Measurements from ENCODE around the gene CTDP1.
"Not testable (repeated sequence)": the region's sequence is repeated elsewhere in the genome, so short reads cannot be mapped to it uniquely, and the experiment has no call there.

CTDP1 gene

DNA sequence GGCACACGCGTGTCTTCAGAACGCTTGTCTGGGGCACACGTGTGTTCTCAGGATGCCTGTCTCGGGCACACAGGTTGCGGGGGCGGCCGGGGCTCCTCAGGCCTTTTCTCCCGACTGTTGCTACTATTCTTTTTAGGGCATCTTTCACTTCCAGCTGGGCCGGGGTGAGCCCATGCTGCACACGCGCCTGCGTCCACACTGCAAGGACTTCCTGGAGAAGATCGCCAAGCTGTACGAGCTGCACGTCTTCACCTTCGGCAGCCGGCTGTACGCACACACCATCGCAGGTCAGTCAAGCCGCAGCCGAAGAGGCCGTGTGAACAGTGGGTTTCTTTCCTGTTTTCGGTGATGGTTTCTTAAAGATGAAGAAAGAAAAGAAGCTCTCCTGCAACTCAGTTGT, 25.0 kb downstream of the CTDP1 start:
- DNase-seq = no peak

DNA sequence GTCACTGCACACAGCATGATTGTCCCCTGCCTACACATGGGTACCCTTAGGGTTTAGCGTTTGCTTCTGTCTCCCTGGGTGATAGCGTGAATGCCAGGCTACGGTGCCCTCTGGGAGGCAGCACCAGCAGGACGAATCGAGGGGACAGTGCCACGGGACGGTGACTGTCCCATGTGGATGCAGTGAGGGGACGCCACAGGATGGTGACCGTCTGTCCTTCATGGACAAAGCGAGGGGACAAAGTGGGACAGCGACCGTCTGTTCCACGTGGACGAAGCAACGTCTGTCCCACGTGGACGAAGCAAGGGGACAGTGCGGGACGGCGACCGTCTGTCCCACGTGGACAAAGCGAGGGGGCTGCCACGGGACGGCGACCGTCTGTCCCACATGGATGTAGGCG, 25.7 kb downstream of the CTDP1 start:
- no peak for DNase-seq

- no peak for DNase-seq
Observed at GRCh38 chr18:79706006-79706405, 26.4 kb downstream of the CTDP1 start.

DNA sequence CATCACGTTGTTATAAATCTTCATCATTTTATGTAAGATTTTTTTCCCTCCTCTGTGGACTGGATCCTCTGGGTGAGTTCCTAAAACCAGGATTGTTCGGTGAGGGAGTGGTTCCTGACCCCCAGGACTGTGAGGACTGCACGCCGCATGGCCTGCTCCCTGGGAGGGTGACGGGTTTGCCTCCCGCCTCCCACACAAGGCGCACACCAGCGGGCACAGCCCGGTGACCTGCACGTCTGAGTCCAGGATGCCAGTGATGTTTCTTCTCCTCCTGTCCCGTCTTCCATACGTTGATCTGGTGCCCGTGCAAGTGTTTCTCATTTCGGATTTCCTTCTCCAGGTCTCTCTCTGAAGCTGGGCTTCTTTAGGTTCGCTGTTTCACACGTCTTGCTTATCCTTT, 27.1 kb downstream of the CTDP1 start:
- no peak for DNase-seq

DNA sequence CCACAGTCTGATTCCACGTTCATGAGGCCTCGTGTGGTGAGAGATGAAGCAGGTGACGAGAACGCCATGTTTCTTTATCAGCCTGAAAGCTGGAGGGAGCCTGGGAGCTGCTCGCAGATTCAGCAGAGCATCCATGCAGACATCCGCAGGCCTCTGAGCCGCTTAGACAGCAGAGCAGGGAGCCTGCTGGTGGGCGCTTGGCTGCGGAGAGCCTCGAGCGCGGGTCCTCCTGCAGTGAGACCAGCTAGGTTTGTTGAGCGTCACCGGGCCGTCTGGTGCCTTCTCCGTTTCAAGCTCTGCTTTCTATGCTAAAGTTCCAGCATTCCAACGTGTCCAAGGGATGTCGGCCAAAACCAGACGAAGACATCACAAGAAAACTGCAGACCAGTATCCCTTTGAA, 27.6 kb downstream of the CTDP1 start:
- DNase-seq = no peak

- DNase-seq = no peak
Observed at GRCh38 chr18:79707671-79708070, 28.1 kb downstream of the CTDP1 start.

GRCh38 chr18:79708412-79708811, 28.8 kb downstream of the CTDP1 start:
- no peak for DNase-seq

DNA sequence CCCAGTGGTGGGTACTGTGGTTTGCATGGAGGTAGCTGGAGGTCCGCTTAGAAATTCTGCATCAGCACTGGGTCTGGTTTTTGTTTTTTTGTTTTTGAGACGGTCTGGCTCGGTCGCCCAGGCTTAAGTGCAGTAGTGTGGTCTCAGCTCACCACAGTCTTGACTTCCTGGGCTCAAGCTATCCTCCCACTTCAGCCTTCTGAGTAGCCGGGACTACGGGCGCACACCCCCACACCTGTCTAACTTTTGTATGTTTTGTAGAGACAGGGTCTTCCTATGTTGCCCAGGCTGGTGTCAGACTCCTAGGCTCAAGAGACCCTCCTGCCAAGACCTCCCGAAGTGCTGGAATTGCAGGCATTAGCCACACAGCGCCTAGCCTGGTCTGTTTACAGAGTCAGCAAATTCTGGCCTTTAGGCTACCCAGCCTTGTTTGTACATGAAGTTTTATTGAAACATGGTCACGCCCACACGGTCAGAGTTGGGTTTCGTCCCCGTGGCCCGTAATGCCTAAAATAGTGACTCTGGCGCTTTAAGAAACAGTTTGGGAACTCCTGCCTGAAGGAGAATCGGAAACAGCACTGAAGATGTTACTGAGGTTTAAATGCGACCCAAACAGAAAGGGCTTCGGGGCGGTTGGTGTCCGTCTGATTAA, 32.7 kb downstream of the CTDP1 start:
- DNase-seq = no peak

DNA sequence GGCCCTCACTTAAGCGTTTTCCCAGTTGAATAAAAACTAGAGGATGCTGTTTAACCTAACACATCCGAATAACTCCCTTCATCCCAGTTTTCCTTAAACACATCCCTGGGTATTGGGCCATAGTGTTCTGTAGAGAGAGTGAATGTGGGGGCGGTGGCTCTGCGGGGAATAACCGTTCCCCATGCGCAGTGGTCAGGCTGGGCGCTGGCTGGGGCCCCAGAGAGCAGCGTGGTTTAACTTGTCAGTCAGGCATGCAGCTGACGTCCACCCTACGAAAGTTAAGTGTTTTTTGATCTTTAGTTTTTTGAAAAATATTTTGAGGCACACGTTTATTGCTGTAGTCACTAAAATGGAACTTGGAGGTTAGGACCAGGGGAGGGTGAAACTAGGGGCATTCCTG, 33.7 kb downstream of the CTDP1 start:
- no peak for DNase-seq

DNA sequence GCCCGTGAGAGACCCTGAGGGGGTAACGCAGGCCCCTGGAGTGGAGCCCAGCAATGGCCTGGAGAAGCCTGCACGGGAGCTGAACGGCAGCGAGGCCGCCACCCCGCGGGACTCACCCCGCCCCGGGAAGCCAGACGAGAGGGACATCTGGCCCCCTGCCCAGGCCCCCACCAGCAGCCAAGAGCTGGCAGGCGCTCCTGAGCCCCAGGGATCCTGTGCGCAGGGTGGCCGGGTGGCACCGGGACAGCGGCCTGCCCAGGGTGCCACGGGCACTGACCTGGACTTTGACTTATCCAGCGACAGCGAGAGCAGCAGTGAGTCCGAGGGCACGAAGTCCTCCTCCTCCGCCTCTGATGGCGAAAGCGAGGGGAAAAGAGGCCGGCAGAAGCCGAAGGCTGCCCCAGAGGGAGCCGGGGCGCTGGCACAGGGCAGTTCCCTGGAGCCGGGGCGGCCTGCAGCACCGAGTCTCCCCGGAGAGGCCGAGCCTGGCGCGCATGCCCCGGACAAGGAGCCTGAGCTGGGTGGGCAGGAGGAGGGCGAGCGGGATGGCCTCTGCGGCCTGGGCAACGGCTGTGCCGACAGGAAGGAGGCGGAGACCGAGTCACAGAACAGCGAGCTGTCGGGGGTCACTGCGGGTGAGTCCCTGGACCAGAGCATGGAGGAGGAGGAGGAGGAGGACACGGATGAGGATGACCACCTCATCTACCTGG, 35.1 kb downstream of the CTDP1 start:
- DNase-seq = no peak

DNA sequence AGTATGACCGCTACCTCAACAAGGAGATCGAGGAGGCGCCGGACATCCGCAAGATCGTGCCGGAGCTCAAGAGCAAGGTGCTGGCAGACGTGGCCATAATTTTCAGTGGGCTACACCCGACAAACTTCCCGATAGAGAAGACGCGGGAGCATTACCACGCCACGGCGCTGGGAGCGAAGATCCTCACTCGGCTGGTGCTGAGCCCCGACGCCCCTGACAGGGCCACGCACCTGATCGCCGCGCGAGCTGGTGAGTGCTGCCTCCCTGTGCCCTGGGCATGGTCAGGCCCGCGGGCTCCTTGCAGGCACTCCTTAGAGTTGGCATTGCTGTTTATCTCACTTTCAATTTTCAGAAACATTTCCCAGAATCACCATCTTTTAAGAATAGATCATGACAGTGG, 35.7 kb downstream of the CTDP1 start:
- no peak for DNase-seq

- no peak for DNase-seq
Observed at GRCh38 chr18:79717059-79717458, 37.5 kb downstream of the CTDP1 start.

DNA sequence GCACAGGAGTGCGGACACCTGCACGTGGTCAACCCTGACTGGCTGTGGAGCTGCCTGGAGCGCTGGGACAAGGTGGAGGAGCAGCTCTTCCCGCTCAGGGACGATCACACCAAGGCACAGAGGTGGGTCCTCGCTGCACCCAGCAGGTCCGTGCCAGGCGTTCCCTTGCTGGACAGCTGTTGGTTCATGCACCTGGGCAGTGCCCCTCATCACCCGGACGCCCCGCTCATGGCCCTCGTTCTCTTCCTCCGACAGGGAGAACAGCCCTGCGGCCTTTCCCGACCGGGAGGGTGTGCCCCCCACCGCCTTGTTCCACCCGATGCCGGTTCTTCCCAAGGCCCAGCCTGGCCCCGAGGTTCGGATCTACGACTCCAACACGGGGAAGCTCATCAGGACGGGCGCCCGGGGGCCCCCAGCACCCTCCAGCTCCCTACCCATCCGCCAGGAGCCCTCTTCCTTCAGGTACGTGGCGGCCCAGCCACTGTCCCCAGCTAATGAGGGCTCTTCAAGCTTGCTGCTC, 38.0 kb downstream of the CTDP1 start:
- no peak for DNase-seq

DNA sequence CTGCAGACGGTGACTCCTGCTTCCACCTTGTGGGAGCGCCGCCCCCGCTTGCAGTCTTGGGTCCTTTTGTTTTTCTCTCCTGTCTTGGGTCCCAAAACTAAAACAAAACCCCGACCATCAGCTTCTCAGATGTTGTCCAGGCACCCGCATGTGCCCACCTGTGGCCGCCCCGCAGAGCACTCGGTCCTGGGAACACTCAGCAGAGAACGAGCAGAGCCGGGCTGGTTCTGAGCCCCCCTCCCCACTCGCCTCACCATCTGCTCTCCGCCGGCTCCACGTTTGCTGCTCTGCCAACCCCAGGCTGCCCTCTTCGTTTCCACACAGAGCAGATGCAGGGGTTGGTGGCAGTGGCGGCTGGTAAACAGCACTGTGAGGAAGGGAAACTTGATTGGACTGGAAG, 38.5 kb downstream of the CTDP1 start:
- no peak for DNase-seq

DNA sequence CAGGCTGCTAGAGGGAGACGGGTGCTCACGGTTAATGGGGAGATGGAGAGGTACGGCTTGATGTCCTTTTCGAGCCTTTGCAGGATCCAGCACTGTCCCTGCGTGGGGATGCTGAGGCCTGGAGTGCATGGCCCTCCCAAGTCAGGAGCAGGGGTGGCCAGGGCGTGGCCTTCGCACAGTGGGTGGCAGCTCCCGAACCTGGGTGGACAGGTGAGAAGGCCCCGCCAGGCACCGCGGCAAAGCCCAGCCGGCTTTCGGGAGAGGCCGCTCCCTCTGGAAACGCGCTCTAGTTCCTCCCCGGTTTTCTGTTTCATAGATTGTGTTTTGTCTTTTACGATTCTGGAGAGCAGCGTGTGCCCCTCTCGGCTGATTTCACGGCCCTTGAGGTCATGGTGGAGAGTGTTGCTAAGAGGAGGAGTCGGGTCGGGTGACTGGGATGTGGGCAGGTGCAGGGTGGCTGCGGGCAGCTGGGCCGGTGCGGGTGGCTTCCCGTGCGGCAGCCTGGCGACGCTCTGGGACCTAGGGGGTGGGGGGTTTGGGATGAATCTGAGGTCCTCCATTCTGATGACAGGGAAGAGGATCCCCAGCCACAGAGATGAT, 39.4 kb downstream of the CTDP1 start:
- no peak for DNase-seq

- not testable (repeated sequence) for DNase-seq
Observed at GRCh38 chr18:79719478-79720358, 40.1 kb downstream of the CTDP1 start.

DNA sequence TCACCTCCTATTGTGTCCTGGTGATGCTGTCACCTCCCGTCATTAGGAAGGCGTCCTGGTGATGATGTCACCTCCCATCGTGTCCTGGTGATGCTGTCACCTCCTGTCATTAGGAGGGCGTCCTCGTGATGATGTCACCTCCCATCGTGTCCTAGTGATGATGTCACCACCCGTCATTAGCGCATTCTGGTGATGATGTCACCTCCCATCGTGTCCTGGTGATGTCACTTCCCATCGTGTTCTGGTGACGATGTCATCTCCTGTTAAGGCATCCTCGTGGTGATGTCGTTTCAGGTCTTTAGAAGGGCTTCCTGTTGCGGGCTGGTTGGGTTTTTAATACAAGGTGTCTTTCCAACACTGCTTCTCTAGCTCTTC, 40.7 kb downstream of the CTDP1 start:
- no peak for DNase-seq

- no peak for DNase-seq
Observed at GRCh38 chr18:79723036-79723435, 43.4 kb downstream of the CTDP1 start.

GRCh38 chr18:79723628-79724027, 44.0 kb downstream of the CTDP1 start:
- DNase-seq = no peak

GRCh38 chr18:79724299-79725080, 44.9 kb downstream of the CTDP1 start:
- no peak for DNase-seq

DNA sequence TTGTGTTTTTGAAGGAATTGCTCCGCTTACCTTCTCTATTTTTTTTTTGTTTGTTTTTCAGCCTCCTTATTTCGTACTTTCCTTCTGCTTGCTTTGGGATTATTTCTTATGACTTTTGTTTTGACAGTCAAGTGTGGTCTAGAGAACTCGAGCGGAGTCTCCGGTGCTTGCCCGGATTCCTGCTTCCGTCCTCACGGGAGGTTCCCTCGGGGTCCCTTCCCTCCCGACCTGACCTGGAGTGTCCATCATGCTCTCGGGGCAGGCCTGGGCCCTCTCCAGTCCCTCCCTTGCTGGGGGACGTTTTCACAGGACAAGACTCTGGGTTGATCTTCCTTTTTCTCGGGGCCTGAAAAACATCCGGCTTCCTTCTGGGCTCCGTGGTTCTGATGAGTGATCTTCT, 45.9 kb downstream of the CTDP1 start:
- DNase-seq = no peak

DNA sequence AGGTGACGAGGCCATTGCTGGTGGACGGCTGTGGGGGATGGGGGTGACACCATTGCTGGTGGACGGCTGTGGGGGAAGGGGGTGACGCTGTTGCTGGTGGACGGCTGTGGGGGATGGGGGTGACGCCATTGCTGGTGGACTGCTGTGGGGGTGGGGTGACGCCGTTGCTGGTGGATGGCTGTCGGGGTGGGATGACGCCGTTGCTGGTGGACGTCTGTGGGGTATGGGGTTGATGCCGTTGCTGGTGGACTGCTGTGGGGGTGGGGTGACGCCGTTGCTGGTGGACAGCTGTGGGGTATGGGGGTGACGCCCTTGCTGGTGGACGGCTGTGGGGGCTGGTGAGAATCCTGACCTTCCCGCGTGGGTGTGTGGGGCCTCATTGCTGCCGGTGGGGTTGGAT, 47.1 kb downstream of the CTDP1 start:
- DNase-seq = no peak

GRCh38 chr18:79727211-79727610, 47.6 kb downstream of the CTDP1 start:
- no peak for DNase-seq
